Keratinocyte (primary cell): ENCODE results near the gene GSS. TPM values are rescaled to one million over a fixed set of nuclear protein-coding genes. Genes with fewer than 3 reads are reported as not detected.

Experiments
- DNase-seq: peaks from one replicate; pipeline ENCODE4 v3.0.0-alpha.2; 2011; ENCODE audit warnings: low read depth, missing footprints, low spot score
- FAIRE-seq: peaks from 2 replicates; lab custom pipeline; 2011; peaks lifted over from hg19 to GRCh38; lab: Jason Lieb, UNC
- H2AFZ ChIP-seq: 2 replicates; pipeline ENCODE4 v1.6.0; 2012; ENCODE audit warnings: low read length, control low read depth, inconsistent platforms; ENCODE audit not compliant: control insufficient read depth
- H3K27ac ChIP-seq: 2 replicates; pipeline ENCODE4 v1.5.1; 2011; ENCODE audit warnings: low read length; ENCODE audit not compliant: control insufficient read depth, insufficient read depth
- H3K27me3 ChIP-seq: 3 replicates; pipeline ENCODE4 v1.6.0; 2011; ENCODE audit warnings: low read length; ENCODE audit not compliant: control insufficient read depth, insufficient read depth; ENCODE audit errors: extremely low read depth
- H3K36me3 ChIP-seq, 2 experiments: 2 replicates in 1 of 2; 3 replicates in 1 of 2; pipeline ENCODE4 v1.5.1; 2011; ENCODE audit warnings: low read length in 2 of 2, mild to moderate bottlenecking in 1 of 2; ENCODE audit not compliant: control insufficient read depth in 2 of 2, insufficient read depth in 2 of 2; ENCODE audit errors: extremely low read depth in 1 of 2
- H3K4me1 ChIP-seq: 3 replicates; pipeline ENCODE4 v1.5.1; 2011; ENCODE audit warnings: low read length; ENCODE audit not compliant: control insufficient read depth, insufficient read depth; ENCODE audit errors: extremely low read depth
- H3K4me2 ChIP-seq: 3 replicates; pipeline ENCODE4 v1.6.0; 2011; ENCODE audit warnings: low read depth, low read length; ENCODE audit not compliant: control insufficient read depth, insufficient read depth; ENCODE audit errors: extremely low read depth
- H3K4me3 ChIP-seq, 3 experiments: fragments of 200-600 bp in 1 of 3; sonication (generic) in 1 of 3; 2 replicates in 2 of 3; 3 replicates in 1 of 3; pipeline ENCODE4 v1.5.1; 2011 to 2016; ENCODE audit warnings: low read length in 3 of 3, mild to moderate bottlenecking in 3 of 3, control low read depth in 2 of 3, inconsistent platforms in 1 of 3, low read depth in 1 of 3, mixed read lengths in 1 of 3, mixed run types in 1 of 3, moderate library complexity in 1 of 3; ENCODE audit not compliant: control insufficient read depth in 2 of 3, insufficient read depth in 2 of 3; ENCODE audit errors: extremely low read depth in 1 of 3
- H3K79me2 ChIP-seq: 2 replicates; pipeline ENCODE4 v1.6.0; 2012; ENCODE audit warnings: low read length; ENCODE audit not compliant: control insufficient read depth, insufficient read depth
- H3K9ac ChIP-seq: 3 replicates; pipeline ENCODE4 v1.6.0; 2011; ENCODE audit warnings: low read length; ENCODE audit not compliant: control insufficient read depth, insufficient read depth; ENCODE audit errors: extremely low read depth
- H3K9me1 ChIP-seq: 3 replicates; pipeline ENCODE4 v1.6.0; 2011; ENCODE audit warnings: low read length; ENCODE audit not compliant: control insufficient read depth, insufficient read depth; ENCODE audit errors: extremely low read depth
- H3K9me3 ChIP-seq: 2 replicates; pipeline ENCODE4 v1.5.1; 2012; ENCODE audit warnings: low read depth, low read length; ENCODE audit not compliant: control insufficient read depth
- H4K20me1 ChIP-seq: 3 replicates; pipeline ENCODE4 v1.6.0; 2011; ENCODE audit warnings: low read length; ENCODE audit not compliant: control insufficient read depth, insufficient read depth; ENCODE audit errors: extremely low read depth
- EZH2 ChIP-seq: IDR thresholded peaks from one replicate; pipeline ENCODE4 v1.6.1; 2012; ENCODE audit warnings: inconsistent platforms, mild to moderate bottlenecking, low read length, moderate library complexity
- dilution Hi-C: fragments of 300-500 bp; cut with MboI; formaldehyde crosslinking; loops from one replicate; pipeline ENCODE4 v1.7.0; 2020; ENCODE audit warnings: low sequenced_read_pairs; ENCODE audit not compliant: extremely low pct_ligation_motif_present
- polyA plus RNA-seq, 5 experiments: library from polyadenylated mRNA; depleted of rRNA in 3 of 5; stranded (reverse) in 3 of 5; stranded (forward) in 1 of 5; unstranded in 1 of 5; fragments of >200 nt; gene quantifications; 1 replicate in 1 of 5; 2 replicates in 3 of 5; 3 replicates in 1 of 5; pipeline versions ENCODE4 v1.2.1 to v1.2.3, GENCODE V29; 2011 to 2012; ENCODE audit warnings: missing spikeins in 2 of 5, low read depth in 1 of 5, low replicate concordance in 1 of 5
- TF ChIP-seq, protein P1 (sequence below), 3 experiments: IDR thresholded peaks in 1 of 3; conservative IDR thresholded peaks in 1 of 3; optimal IDR thresholded peaks in 1 of 3; 2 replicates in 2 of 3; 3 replicates in 1 of 3; pipeline versions ENCODE3 to v1.5.1; 2011; ENCODE audit warnings: low read length in 3 of 3, mild to moderate bottlenecking in 3 of 3, moderate library complexity in 2 of 3, control low read depth in 1 of 3, inconsistent platforms in 1 of 3; ENCODE audit not compliant: insufficient read depth in 2 of 3; ENCODE audit errors: extremely low read depth in 1 of 3

The GSS gene
- polyA plus RNA-seq, 1 donor (not counting 4 experiments of a cell fraction or from before 2014, with no cell fraction given): 101 TPM

DNA sequence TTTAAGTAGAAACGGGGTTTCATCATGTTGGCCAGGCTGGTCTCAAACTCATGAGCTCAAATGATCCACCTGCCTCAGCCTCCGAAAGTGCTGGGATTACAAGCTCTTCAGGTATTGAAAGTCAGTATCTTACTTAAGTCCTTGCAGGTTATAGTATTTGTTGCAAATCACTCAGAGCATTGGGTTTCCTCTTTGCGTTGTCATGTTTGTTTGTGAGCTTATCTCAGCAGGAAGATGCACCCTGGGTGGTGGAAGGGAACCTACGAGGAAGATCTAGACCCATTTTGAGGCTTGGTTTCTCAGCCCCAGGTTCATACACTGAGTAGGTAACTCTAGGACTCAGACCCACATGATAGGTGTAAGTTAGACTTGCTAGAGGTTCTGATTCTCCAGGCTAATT, 18.6 kb upstream of the GSS start:
- H4K20me1 ChIP-seq: no peaks in the 10 kb centered on the region
- DNase-seq: no peak
- no peaks in the 10 kb centered on the region for H3K36me3 ChIP-seq
- TF ChIP-seq, protein P1, sequence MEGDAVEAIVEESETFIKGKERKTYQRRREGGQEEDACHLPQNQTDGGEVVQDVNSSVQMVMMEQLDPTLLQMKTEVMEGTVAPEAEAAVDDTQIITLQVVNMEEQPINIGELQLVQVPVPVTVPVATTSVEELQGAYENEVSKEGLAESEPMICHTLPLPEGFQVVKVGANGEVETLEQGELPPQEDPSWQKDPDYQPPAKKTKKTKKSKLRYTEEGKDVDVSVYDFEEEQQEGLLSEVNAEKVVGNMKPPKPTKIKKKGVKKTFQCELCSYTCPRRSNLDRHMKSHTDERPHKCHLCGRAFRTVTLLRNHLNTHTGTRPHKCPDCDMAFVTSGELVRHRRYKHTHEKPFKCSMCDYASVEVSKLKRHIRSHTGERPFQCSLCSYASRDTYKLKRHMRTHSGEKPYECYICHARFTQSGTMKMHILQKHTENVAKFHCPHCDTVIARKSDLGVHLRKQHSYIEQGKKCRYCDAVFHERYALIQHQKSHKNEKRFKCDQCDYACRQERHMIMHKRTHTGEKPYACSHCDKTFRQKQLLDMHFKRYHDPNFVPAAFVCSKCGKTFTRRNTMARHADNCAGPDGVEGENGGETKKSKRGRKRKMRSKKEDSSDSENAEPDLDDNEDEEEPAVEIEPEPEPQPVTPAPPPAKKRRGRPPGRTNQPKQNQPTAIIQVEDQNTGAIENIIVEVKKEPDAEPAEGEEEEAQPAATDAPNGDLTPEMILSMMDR (optimal IDR thresholded peaks at IDR 0.05 in 1 of 3, IDR thresholded peaks at IDR 0.05 in 1 of 3, conservative IDR thresholded peaks at IDR 0.05 in 1 of 3; ENCODE audit: extremely low read depth in 1 of 3, insufficient read depth in 2 of 3, low read length in 3 of 3): no peak
- H3K9me3 ChIP-seq: no peaks in the 10 kb centered on the region
- FAIRE-seq: no peak
- H3K4me3 ChIP-seq: no peak overlapping the region
- no peak overlapping the region for H3K4me2 ChIP-seq
- no peak overlapping the region for H2AFZ ChIP-seq
- no peaks in the 10 kb centered on the region for H3K4me1 ChIP-seq
- no peaks in the 10 kb centered on the region for H3K27me3 ChIP-seq
- H3K9me1 ChIP-seq: no peaks in the 10 kb centered on the region
- dilution Hi-C loops: no loop called here
- H3K27ac ChIP-seq: no peak overlapping the region
- no peaks in the 10 kb centered on the region for H3K79me2 ChIP-seq
- no peak overlapping the region for H3K9ac ChIP-seq

DNA sequence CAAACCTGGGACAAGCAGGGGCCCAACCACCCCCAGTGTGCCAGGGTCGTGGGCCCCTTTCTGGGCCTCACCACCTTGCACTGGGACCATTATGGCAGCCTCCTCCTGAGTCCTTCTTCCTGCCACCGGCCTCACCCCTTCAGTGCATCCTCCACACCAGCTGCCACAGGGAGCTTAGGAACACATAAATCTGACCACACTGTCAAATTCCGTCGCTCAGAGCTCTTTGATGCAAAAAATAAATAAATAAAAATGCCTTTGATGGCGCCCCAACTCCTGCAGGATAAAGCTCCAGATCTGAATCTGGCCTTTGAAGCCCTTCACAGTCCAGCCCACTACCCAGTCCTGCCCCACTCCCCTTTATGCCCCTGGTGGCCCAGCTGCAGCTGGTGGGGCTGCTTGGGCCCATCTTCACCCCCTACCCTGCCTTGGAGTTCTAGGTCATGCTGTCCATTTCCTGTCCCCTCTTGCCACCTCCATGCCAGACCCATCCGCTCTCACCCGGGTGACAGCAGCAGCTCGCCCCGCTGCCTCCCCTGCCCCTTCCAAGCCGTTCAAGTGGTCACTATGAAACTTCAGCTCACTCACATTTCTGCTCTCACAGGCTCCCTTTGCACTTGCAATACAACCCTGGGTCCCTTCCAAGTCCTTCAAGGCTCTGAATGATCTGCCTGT, 16.1 kb upstream of the GSS start:
- no peak overlapping the region for H2AFZ ChIP-seq
- H3K4me3 ChIP-seq: no peak overlapping the region
- TF ChIP-seq, protein P1 (optimal IDR thresholded peaks at IDR 0.05 in 1 of 3, IDR thresholded peaks at IDR 0.05 in 1 of 3, conservative IDR thresholded peaks at IDR 0.05 in 1 of 3; ENCODE audit: extremely low read depth in 1 of 3, insufficient read depth in 2 of 3, low read length in 3 of 3): no peak
- TF ChIP-seq EZH2: no peak
- no peak overlapping the region for H3K27ac ChIP-seq
- DNase-seq (no peak), FAIRE-seq (no peak)
- H4K20me1 ChIP-seq: no peaks in the 10 kb centered on the region
- H3K9me3 ChIP-seq: no peaks in the 10 kb centered on the region
- no peaks in the 10 kb centered on the region for H3K36me3 ChIP-seq
- H3K4me1 ChIP-seq: peaks cover 4% of the 10 kb centered on the region
- no peaks in the 10 kb centered on the region for H3K9me1 ChIP-seq
- H3K79me2 ChIP-seq: no peaks in the 10 kb centered on the region
- no peaks in the 10 kb centered on the region for H3K27me3 ChIP-seq
- dilution Hi-C loops: no loop called here
- H3K9ac ChIP-seq: no peak overlapping the region
- H3K4me2 ChIP-seq: no peak overlapping the region
